Esophagus squamous epithelium (tissue), 4 donors: ENCODE results near the gene TSPAN5.

Experiments
- CTCF ChIP-seq, 6 experiments: fragments of 450-650 bp in 4 of 6; fragments of 200-600 bp in 2 of 6; sonication (generic) in 2 of 6; IDR thresholded peaks; one replicate each; pipeline ENCODE4 v1.5.1; 2016 to 2019; ENCODE audit warnings: antibody characterized with exemption in 6 of 6, mild to moderate bottlenecking in 4 of 6, moderate library complexity in 4 of 6
- POLR2A ChIP-seq, 4 donors: fragments of 450-650 bp; IDR thresholded peaks; one replicate each; pipeline ENCODE4 v1.6.1; 2017; ENCODE audit warnings: antibody characterized with exemption in 4 of 4, mild to moderate bottlenecking in 4 of 4, moderate library complexity in 3 of 4

- TF ChIP-seq CTCF (IDR thresholded peaks at IDR 0.05): no peak
- no peak for TF ChIP-seq POLR2A (IDR thresholded peaks at IDR 0.05)
These were observed 27.5 kb downstream of the TSPAN5 start for GRCh38 chr4:98630737-98631454.
